Measurements from ENCODE around the gene CLEC4E.

Gene CLEC4E

GRCh38 chr12:8556531-8557097 lies 15.9 kb upstream of the CLEC4E start:
- no peak overlapping the region for H3K4me2 ChIP-seq (ENCODE audit: low read depth, low read length)
- no peak overlapping the region for H3K9ac ChIP-seq (ENCODE audit: low read length)
- H3K4me3 ChIP-seq (ENCODE audit: low read length) = no peak overlapping the region
- H3K79me2 ChIP-seq (ENCODE audit: low read length) = no peaks in the 10 kb centered on the region
- no peak overlapping the region for H2AFZ ChIP-seq (ENCODE audit: low read length)
- no peaks in the 10 kb centered on the region for H3K36me3 ChIP-seq (replicated peaks; ENCODE audit: insufficient read depth, low read length)
- H3K27me3 ChIP-seq (replicated peaks; ENCODE audit: insufficient read depth, low read length) = no peaks in the 10 kb centered on the region
- H3K27ac ChIP-seq (ENCODE audit: low read length) = no peak overlapping the region
- no peaks in the 10 kb centered on the region for H3K4me1 ChIP-seq (ENCODE audit: low read length)
- TF ChIP-seq EZH2phosphoT487 (IDR thresholded peaks at IDR 0.05; ENCODE audit: low read length) (no peak), CTCF (IDR thresholded peaks at IDR 0.05; ENCODE audit: low read length) (no peak), EZH2 (optimal IDR thresholded peaks at IDR 0.05; ENCODE audit: low read depth, low read length) (no peak)
- H3F3A ChIP-seq (ENCODE audit: insufficient read depth, low read length) = no peaks in the 10 kb centered on the region
- H3K9me2 ChIP-seq (replicated peaks; ENCODE audit: insufficient read depth, low read length) = no peaks in the 10 kb centered on the region
- H3K9me3 ChIP-seq (replicated peaks; ENCODE audit: insufficient read depth, low read length) = no peaks in the 10 kb centered on the region
- no peaks in the 10 kb centered on the region for H4K20me1 ChIP-seq (ENCODE audit: insufficient read depth, low read length)
- no peak for DNase-seq

- Histone ChIP-seq H4K20me1 (ENCODE audit: insufficient read depth, low read length) (no peaks in the 10 kb centered on the region), H3K9ac (ENCODE audit: low read length) (no peak overlapping the region), H3K4me3 (ENCODE audit: low read length) (no peak overlapping the region), H2AFZ (ENCODE audit: low read length) (no peak overlapping the region), H3K9me2 (replicated peaks; ENCODE audit: insufficient read depth, low read length) (no peaks in the 10 kb centered on the region), H3K36me3 (replicated peaks; ENCODE audit: insufficient read depth, low read length) (no peaks in the 10 kb centered on the region), H3K4me2 (ENCODE audit: low read depth, low read length) (no peak overlapping the region), H3K27ac (ENCODE audit: low read length) (no peak overlapping the region), H3K9me3 (replicated peaks; ENCODE audit: insufficient read depth, low read length) (no peaks in the 10 kb centered on the region), H3K27me3 (replicated peaks; ENCODE audit: insufficient read depth, low read length) (no peaks in the 10 kb centered on the region), H3K79me2 (ENCODE audit: low read length) (no peaks in the 10 kb centered on the region), H3F3A (ENCODE audit: insufficient read depth, low read length) (no peaks in the 10 kb centered on the region), H3K4me1 (ENCODE audit: low read length) (no peaks in the 10 kb centered on the region)
- TF ChIP-seq EZH2 (optimal IDR thresholded peaks at IDR 0.05; ENCODE audit: low read depth, low read length) = no peak
- TF ChIP-seq CTCF (IDR thresholded peaks at IDR 0.05; ENCODE audit: low read length) = no peak
- TF ChIP-seq EZH2phosphoT487 (IDR thresholded peaks at IDR 0.05; ENCODE audit: low read length) = no peak
- DNase-seq = no peak
Measured at GRCh38 chr12:8554451-8555195, 13.9 kb upstream of the CLEC4E start.

- DNase-seq = no peak
Measured at GRCh38 chr12:8553088-8553627, 12.5 kb upstream of the CLEC4E start.

More at GRCh38 chr12:8553088-8553627, 12.5 kb upstream of the CLEC4E start:
- no peaks in the 10 kb centered on the region for H3K9me2 ChIP-seq (replicated peaks; ENCODE audit: insufficient read depth, low read length)
- H3K36me3 ChIP-seq (replicated peaks; ENCODE audit: insufficient read depth, low read length) = no peaks in the 10 kb centered on the region
- TF ChIP-seq CTCF (IDR thresholded peaks at IDR 0.05; ENCODE audit: low read length) (peak; percentile 26), EZH2 (optimal IDR thresholded peaks at IDR 0.05; ENCODE audit: low read depth, low read length) (no peak), EZH2phosphoT487 (IDR thresholded peaks at IDR 0.05; ENCODE audit: low read length) (no peak)
- no peak overlapping the region for H3K4me2 ChIP-seq (ENCODE audit: low read depth, low read length)
- no peak overlapping the region for H3K9ac ChIP-seq (ENCODE audit: low read length)
- H4K20me1 ChIP-seq (ENCODE audit: insufficient read depth, low read length) = no peaks in the 10 kb centered on the region
- H3K27ac ChIP-seq (ENCODE audit: low read length) = no peak overlapping the region
- H3K79me2 ChIP-seq (ENCODE audit: low read length) = no peaks in the 10 kb centered on the region
- H3K4me1 ChIP-seq (ENCODE audit: low read length) = no peaks in the 10 kb centered on the region
- H2AFZ ChIP-seq (ENCODE audit: low read length) = no peak overlapping the region
- H3F3A ChIP-seq (ENCODE audit: insufficient read depth, low read length) = no peaks in the 10 kb centered on the region
- no peaks in the 10 kb centered on the region for H3K9me3 ChIP-seq (replicated peaks; ENCODE audit: insufficient read depth, low read length)
- H3K27me3 ChIP-seq (replicated peaks; ENCODE audit: insufficient read depth, low read length) = no peaks in the 10 kb centered on the region
- H3K4me3 ChIP-seq (ENCODE audit: low read length) = no peak overlapping the region

Measured in MM.1S (cell line).